Measurements from ENCODE around the gene TOE1.
"Not testable (repeated sequence)": the region's sequence is repeated elsewhere in the genome, so short reads cannot be mapped to it uniquely, and the experiment has no call there.

DNA sequence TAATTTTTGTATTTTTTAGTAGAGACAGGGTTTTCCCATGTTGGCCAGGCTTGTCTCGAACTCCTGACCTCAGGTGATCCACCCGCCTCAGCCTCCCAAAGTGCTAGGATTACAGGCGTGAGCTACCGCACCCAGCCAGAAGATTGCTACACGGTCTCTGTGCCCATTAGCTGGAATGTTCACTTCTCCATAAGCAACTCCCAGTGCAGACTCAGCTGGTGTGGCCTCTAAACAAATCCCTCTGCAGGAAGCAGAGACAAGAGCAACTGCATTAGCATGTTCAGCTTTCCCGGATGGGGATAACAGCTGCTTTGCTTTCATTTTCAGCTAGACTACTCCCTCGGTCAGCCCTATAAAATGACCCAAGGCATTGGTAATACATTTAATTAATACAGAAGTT lies 21.0 kb downstream of the TOE1 start:
- TF ChIP-seq, protein P1, sequence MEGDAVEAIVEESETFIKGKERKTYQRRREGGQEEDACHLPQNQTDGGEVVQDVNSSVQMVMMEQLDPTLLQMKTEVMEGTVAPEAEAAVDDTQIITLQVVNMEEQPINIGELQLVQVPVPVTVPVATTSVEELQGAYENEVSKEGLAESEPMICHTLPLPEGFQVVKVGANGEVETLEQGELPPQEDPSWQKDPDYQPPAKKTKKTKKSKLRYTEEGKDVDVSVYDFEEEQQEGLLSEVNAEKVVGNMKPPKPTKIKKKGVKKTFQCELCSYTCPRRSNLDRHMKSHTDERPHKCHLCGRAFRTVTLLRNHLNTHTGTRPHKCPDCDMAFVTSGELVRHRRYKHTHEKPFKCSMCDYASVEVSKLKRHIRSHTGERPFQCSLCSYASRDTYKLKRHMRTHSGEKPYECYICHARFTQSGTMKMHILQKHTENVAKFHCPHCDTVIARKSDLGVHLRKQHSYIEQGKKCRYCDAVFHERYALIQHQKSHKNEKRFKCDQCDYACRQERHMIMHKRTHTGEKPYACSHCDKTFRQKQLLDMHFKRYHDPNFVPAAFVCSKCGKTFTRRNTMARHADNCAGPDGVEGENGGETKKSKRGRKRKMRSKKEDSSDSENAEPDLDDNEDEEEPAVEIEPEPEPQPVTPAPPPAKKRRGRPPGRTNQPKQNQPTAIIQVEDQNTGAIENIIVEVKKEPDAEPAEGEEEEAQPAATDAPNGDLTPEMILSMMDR (IDR thresholded peaks at IDR 0.05; ENCODE audit: low read depth, low read length, poor library complexity, severe bottlenecking) = not testable (repeated sequence)
- TF ChIP-seq EZH2phosphoT487 (IDR thresholded peaks at IDR 0.05; ENCODE audit: borderline replicate concordance, low read length) = not testable (repeated sequence)
